ELF-1 (cell line): ENCODE measurements around the gene KCNIP3.
"Not testable (repeated sequence)": the region's sequence is repeated elsewhere in the genome, so short reads cannot be mapped to it uniquely, and the experiment has no call there.

ENCODE experiments used
- DNase-seq: peaks from one replicate; pipeline ENCODE4 v3.0.0-alpha.2; 2016; ENCODE audit warnings: low read depth, low spot score

KCNIP3 gene

GRCh38 chr2:95403204-95403721 is 106.1 kb downstream of the KCNIP3 start:
- peak; percentile 14 for DNase-seq

- DNase-seq = not testable (repeated sequence)
Measured at GRCh38 chr2:95403824-95404223, 106.7 kb downstream of the KCNIP3 start.

GRCh38 chr2:95404676-95405075 is 107.5 kb downstream of the KCNIP3 start:
- peak; percentile 60 for DNase-seq

- not testable (repeated sequence) for DNase-seq
Measured at GRCh38 chr2:95411239-95411638, 114.1 kb downstream of the KCNIP3 start.

GRCh38 chr2:95414015-95414594 is 117.0 kb downstream of the KCNIP3 start:
- peak; percentile 86 for DNase-seq

GRCh38 chr2:95415138-95415537 is 118.0 kb downstream of the KCNIP3 start:
- not testable (repeated sequence) for DNase-seq

GRCh38 chr2:95415561-95415960 is 118.4 kb downstream of the KCNIP3 start:
- DNase-seq = not testable (repeated sequence)

- not testable (repeated sequence) for DNase-seq
Measured at GRCh38 chr2:95427196-95427867, 130.2 kb downstream of the KCNIP3 start.

- DNase-seq = not testable (repeated sequence)
Measured at GRCh38 chr2:95429748-95430467, 132.8 kb downstream of the KCNIP3 start.

GRCh38 chr2:95433373-95433772 is 136.2 kb downstream of the KCNIP3 start:
- not testable (repeated sequence) for DNase-seq

GRCh38 chr2:95433973-95434372 is 136.8 kb downstream of the KCNIP3 start:
- not testable (repeated sequence) for DNase-seq

- DNase-seq = not testable (repeated sequence)
Measured at GRCh38 chr2:95434507-95435076, 137.4 kb downstream of the KCNIP3 start.

GRCh38 chr2:95435162-95435871 is 138.2 kb downstream of the KCNIP3 start:
- DNase-seq = not testable (repeated sequence)
